GM21723 (cell line): ENCODE results near the gene C17orf113.

Experiments
- ATAC-seq: cut with Tn5 transposase; IDR thresholded peaks from one replicate; pipeline ENCODE4 v1.9.1; 2021; ENCODE audit warnings: mild to moderate bottlenecking, moderate library complexity; ENCODE audit not compliant: unreplicated experiment

C17orf113 gene

GRCh38 chr17:42050393-42051012 is at the start of gene C17orf113:
C17orf113 (minus strand) TSS chr17:42050601; CDS start chr17:42043376, 7,225 bp downstream.
- ATAC-seq = no peak

DNA sequence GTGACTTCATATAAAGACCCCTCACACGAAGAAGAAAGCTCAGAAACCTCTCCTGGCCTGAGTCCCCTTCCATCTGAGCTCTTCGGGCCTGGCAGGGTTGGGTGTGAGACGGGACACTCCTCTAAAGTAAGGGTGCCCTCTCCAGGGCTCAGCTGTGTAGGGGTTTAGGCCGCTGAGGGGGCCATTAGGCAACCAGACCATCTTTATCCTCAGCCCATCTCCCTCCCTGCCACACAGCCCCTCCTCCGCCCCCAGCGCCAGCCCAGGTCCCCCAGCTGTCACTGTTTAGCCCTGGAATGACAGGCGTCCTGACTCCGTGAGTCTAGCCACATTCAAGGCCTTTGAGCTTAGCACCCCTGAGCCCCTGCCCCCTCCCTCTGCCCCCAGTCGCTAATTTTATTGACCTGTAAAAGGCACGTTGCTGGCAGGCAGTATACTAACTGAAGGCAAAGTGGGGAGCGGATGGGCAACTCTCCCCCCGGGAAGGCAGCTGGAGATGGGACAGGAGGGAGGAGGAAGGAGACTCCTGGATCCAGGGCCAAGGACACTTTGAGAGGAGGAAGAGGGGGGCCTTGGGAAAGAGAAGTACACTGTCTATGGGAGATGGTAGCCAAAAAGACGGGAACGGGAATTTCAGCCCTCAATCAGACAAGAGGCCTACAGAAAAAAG is 48.5 kb upstream of the C17orf113 start:
- ATAC-seq = no peak

- no peak for ATAC-seq
Measured at GRCh38 chr17:42097691-42098631, 47.6 kb upstream of the C17orf113 start, which contains the start of gene ZNF385C. ZNF385C (minus strand) TSS chr17:42098473; CDS start chr17:42063056, 35,417 bp downstream.

GRCh38 chr17:42096360-42097111 is 46.1 kb upstream of the C17orf113 start:
- ATAC-seq = no peak

DNA sequence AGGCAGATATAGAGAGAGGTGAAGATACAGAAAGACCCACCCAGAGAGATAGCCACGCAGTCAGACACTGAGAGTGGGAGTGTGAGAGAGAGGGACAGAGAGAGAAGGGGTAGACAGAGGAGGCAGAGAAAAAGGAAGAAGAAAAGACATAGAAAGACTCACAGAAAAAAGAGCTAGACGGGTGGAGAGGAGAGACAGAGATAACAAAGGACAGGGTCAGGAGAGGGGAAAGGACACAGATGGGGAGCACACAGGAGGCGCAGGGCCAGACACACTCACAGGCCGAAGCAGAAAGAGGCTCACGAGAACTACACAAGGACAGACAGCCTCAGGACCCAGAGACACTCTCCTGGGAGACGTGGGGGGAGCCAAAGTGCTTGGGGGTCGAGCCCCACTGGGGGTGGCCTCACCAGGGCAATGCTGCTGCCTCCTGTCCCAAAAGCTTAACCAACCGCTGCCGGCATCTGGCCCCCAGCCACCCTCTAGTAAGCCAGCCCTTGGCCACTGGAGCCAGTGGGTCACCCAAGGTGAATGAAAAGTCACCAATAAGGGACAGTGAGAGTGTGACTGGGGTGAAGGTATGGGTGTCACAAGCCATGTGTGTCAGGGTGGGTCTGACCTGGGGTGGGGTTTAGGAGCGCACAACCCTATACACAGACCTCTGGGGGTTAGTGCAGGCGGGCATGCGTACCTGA is 44.1 kb upstream of the C17orf113 start:
- ATAC-seq = no peak

GRCh38 chr17:42092939-42093338 is 42.5 kb upstream of the C17orf113 start:
- no peak for ATAC-seq

DNA sequence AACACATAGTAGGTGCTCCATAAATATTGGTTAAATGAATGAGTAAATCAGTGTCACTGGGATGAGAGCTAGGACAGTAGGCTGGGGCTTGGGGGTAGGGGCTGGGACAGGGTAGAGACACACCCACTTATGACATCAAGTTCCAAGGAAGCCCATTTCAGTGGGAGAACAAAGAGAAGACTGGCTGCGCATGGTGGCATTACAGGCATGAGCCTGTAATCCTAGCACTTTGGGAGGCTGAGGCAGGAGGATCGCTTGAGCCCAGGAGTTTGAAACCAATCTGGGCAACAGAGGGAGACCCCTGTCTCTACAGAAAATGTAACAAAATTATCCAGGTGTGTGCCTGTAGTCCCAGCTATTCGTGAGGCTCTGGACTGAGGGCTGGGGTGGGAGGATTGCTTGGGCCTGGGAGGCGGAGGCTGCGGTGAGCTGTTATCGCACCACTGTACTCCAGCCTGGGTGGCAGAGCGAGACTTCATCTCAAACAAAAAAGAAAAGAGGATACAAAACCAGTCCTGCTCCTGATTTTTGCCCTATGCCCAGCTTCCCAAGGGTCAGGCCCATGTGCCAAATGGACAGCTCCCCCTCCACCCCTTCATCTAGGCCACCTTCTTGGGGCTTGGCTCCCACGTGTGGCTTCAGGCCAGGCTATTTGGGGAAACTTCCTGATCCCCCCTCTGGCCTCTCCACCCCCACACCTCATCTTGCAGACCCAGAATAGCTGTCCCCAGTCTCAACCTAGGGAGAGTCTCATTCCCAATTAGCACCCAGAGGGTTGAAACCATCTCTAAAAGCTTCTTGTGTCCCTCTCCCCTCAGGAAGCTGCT is 40.8 kb upstream of the C17orf113 start:
- ATAC-seq = no peak

DNA sequence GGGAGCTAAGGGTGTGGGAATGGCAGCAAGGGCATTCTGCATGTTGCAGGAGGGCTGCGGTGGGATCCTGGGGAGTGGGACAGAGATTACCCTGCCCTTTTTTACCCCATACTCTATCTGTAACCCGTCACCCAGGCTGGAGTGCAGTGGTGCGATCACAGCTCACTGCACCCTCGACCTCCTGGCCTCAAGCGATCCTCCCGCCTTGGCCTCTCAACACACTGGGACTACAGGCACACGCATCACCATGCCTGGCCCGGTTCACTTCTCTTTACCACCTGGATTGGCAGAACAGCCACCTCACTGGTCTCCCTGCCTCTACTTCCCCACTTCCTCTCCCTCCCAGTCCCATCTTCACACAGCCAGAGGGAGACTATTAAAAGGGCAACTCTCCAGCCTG is 38.3 kb upstream of the C17orf113 start:
- ATAC-seq = no peak

GRCh38 chr17:42087736-42088705 is 37.6 kb upstream of the C17orf113 start:
- ATAC-seq = no peak

GRCh38 chr17:42087042-42087701 is 36.8 kb upstream of the C17orf113 start:
- no peak for ATAC-seq

DNA sequence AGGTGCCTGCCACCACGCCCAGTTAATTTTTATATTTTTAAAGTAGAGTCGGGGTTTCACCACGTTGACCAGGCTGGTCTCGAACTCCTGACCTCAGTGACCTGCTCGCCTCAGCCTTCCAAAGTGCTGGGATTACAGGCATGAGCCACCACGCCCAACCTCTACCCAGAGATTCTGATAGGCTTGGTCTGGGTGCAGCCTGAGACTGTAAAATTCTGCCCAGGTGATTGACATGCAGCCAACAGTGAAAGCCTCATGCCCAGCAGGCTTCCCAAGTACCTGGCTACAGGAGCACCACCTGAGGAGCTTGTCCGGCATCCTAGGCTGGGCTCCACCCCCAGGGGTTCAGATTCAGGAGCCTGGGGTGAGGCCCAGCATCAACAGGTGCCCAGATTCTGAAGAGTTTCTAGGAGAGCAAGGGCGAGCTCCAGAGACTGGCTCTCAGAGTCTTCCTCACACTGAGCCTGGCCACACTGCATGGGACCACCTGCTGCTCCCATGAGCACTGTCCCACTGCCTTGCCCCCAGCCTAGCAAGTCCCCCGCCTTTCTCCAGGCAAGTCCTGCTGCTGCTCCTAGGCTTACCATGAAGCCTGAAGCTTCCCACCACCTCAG is 31.2 kb upstream of the C17orf113 start:
- ATAC-seq = no peak

DNA sequence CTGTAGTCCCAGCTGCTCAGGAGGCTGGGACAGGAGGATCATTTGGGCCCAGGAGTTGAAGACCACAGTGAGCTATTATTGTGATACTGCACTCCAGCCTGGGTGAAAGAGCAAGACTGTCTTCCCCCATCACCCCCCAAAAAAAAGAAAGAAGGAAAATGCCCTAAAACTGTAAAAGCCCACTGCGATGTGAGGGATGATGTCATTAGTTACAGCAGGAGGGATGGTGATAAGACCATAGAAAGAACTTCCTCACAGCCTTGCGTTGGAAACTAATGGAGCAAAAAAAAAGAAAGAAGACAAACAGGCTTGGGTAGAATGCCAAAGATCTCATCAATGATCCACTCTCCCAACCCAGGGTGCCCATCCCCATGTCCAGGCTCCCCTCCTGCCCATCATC is 29.1 kb upstream of the C17orf113 start:
- ATAC-seq = no peak

- no peak for ATAC-seq
Measured at GRCh38 chr17:42078396-42079043, 28.1 kb upstream of the C17orf113 start.

- no peak for ATAC-seq
Measured at GRCh38 chr17:42077755-42078154, 27.4 kb upstream of the C17orf113 start.

DNA sequence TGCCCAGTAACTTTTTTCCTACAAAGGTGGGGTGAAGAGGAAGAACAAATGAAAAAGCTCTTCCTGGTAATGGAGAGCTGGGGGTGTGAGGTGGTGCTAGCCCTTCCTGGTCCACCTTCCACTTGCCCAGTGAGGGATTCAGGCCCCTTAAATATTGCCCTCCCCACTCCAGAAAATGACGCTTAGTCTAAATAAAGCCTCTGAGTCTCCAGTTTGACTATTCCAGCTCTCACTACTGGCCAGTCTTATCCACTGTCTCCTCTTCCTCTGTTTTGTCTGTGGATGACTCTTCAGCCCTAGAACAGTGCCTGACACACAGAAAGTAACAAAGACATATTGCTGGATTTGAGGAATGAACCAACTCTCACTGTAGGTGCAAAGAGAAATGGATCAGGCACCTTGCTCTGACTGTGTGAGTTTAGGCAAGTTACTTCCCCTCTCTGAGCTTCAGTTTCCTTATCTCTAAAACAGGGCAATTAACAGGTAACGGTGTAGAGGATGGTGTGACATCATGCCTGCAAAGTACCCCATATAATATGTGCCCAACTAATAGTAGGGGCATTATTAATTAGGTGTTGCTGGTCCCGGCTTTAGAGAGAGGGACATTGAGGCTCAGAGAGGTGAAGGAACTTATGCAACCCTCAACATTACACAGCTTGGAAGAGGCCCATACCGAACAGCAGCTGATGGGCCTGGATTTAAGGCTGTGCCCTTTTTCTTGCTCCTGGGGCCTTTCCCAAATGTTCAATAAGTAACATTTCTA is 26.6 kb upstream of the C17orf113 start:
- ATAC-seq = no peak

- no peak for ATAC-seq
Measured at GRCh38 chr17:42075789-42076188, 25.4 kb upstream of the C17orf113 start.
